H9 (cell line): ENCODE results near the gene SLC24A3. TPM values are rescaled to one million over a fixed set of nuclear protein-coding genes. Genes with fewer than 3 reads are reported as not detected.
A peak's percentile ranks its signal among the peaks of the same experiment; 100 is the strongest.

Source experiments
- DNase-seq: peaks from one replicate; pipeline ENCODE4 v3.0.0-alpha.2; 2017
- H2AFZ ChIP-seq: one replicate; pipeline ENCODE4 v1.6.1; 2013; ENCODE audit warnings: mild to moderate bottlenecking, low read length, control low read depth, moderate library complexity
- H2AK5ac ChIP-seq: 2 replicates; pipeline ENCODE4 v1.6.1; 2013; ENCODE audit warnings: low read length, control low read depth, mixed read lengths; ENCODE audit not compliant: insufficient read length
- H2BK120ac ChIP-seq: one replicate; pipeline ENCODE4 v1.6.1; 2013; ENCODE audit warnings: low read depth, mild to moderate bottlenecking, low read length, control low read depth, inconsistent platforms; ENCODE audit not compliant: poor library complexity, severe bottlenecking
- H2BK12ac ChIP-seq: 2 replicates; pipeline ENCODE4 v1.6.1; 2013; ENCODE audit warnings: low read length, control low read depth, mixed read lengths, low read depth; ENCODE audit not compliant: insufficient read length
- H2BK15ac ChIP-seq: 2 replicates; pipeline ENCODE4 v1.6.1; 2013; ENCODE audit warnings: low read depth, low read length, control low read depth
- H2BK20ac ChIP-seq: one replicate; pipeline ENCODE4 v1.6.1; 2013; ENCODE audit warnings: low read depth, mild to moderate bottlenecking, low read length, control low read depth, inconsistent platforms; ENCODE audit not compliant: poor library complexity, severe bottlenecking
- H2BK5ac ChIP-seq: 2 replicates; pipeline ENCODE4 v1.6.1; 2013; ENCODE audit warnings: low read length, control low read depth, mixed read lengths; ENCODE audit not compliant: insufficient read length
- H3K14ac ChIP-seq: 2 replicates; pipeline ENCODE4 v1.6.1; 2013; ENCODE audit warnings: low read length, control low read depth; ENCODE audit not compliant: insufficient read depth
- H3K18ac ChIP-seq: 2 replicates; pipeline ENCODE4 v1.6.1; 2013; ENCODE audit warnings: low read depth, mild to moderate bottlenecking, mixed read lengths, low read length, control low read depth; ENCODE audit not compliant: insufficient read length
- H3K23ac ChIP-seq: 2 replicates; pipeline ENCODE4 v1.6.1; 2013; ENCODE audit warnings: low read length, control low read depth, mixed read lengths, low read depth; ENCODE audit not compliant: insufficient read length
- H3K23me2 ChIP-seq: 2 replicates; pipeline ENCODE4 v1.6.1; 2013; ENCODE audit warnings: low read depth, mild to moderate bottlenecking, mixed read lengths, low read length, control low read depth; ENCODE audit not compliant: insufficient read length, poor library complexity, severe bottlenecking
- H3K27ac ChIP-seq: 2 replicates; pipeline ENCODE4 v1.5.1; 2013; ENCODE audit warnings: low read length, control low read depth, mixed read lengths, low read depth; ENCODE audit not compliant: insufficient read length
- H3K27me3 ChIP-seq: 2 replicates; pipeline ENCODE4 v1.6.1; 2013; ENCODE audit warnings: low read length, control low read depth, inconsistent platforms; ENCODE audit not compliant: insufficient read depth
- H3K4ac ChIP-seq: 2 replicates; pipeline ENCODE4 v1.6.1; 2013; ENCODE audit warnings: low read depth, mild to moderate bottlenecking, control low read depth, inconsistent platforms, low read length, moderate library complexity
- H3K4me1 ChIP-seq: 2 replicates; pipeline ENCODE4 v1.6.1; 2013; ENCODE audit warnings: low read length, control low read depth, inconsistent platforms; ENCODE audit not compliant: insufficient read depth
- H3K4me2 ChIP-seq: 2 replicates; pipeline ENCODE4 v1.6.1; 2013; ENCODE audit warnings: low read length, control low read depth, mixed read lengths; ENCODE audit not compliant: insufficient read length, insufficient read depth
- H3K56ac ChIP-seq: 2 replicates; pipeline ENCODE4 v1.6.1; 2013; ENCODE audit warnings: low read depth, mild to moderate bottlenecking, mixed read lengths, low read length, control low read depth; ENCODE audit not compliant: insufficient read length
- H3K79me1 ChIP-seq: 2 replicates; pipeline ENCODE4 v1.6.1; 2013; ENCODE audit warnings: low read depth, mild to moderate bottlenecking, moderate library complexity, low read length, control low read depth, inconsistent platforms; ENCODE audit not compliant: insufficient read depth, poor library complexity, severe bottlenecking
- H3K79me2 ChIP-seq: 2 replicates; pipeline ENCODE4 v1.6.1; 2013; ENCODE audit warnings: low read length, control low read depth, inconsistent platforms; ENCODE audit not compliant: insufficient read depth
- H3K9ac ChIP-seq: 2 replicates; pipeline ENCODE4 v1.6.1; 2013; ENCODE audit warnings: low read length, control low read depth, mixed read lengths; ENCODE audit not compliant: insufficient read length; ENCODE audit errors: extremely low read depth
- H3K9me3 ChIP-seq: one replicate; pipeline ENCODE4 v1.6.1; 2013; ENCODE audit warnings: low read depth, low read length, inconsistent platforms; ENCODE audit not compliant: control insufficient read depth
- H3T11ph ChIP-seq: one replicate; pipeline ENCODE4 v1.6.1; 2013; ENCODE audit warnings: mild to moderate bottlenecking, low read length, control low read depth, inconsistent platforms
- H4K20me1 ChIP-seq: one replicate; pipeline ENCODE4 v1.6.1; 2013; ENCODE audit not compliant: control insufficient read depth, insufficient read length, insufficient read depth
- H4K5ac ChIP-seq: 2 replicates; pipeline ENCODE4 v1.6.1; 2013; ENCODE audit warnings: low read depth, mild to moderate bottlenecking, mixed read lengths, low read length, control low read depth; ENCODE audit not compliant: insufficient read length
- H4K8ac ChIP-seq: replicated peaks from 2 replicates; pipeline ENCODE4 v1.6.1; 2013; ENCODE audit warnings: low read length, control low read depth, mixed read lengths, low read depth; ENCODE audit not compliant: insufficient read length
- H4K91ac ChIP-seq: 2 replicates; pipeline ENCODE4 v1.6.1; 2013; ENCODE audit warnings: low read depth, mild to moderate bottlenecking, moderate library complexity, mixed read lengths, low read length, control low read depth; ENCODE audit not compliant: insufficient read length
- H3K27ac Mint-ChIP-seq, 3 experiments: 2 replicates in 2 of 3; 3 replicates in 1 of 3; pipeline ENCODE4 v1.8.0; 2020 to 2021; ENCODE audit warnings: mixed read lengths in 3 of 3, mild to moderate bottlenecking in 1 of 3, moderate library complexity in 1 of 3
- H3K27me3 Mint-ChIP-seq: 2 replicates; pipeline ENCODE4 v1.8.0; 2021; ENCODE audit warnings: low read depth, mild to moderate bottlenecking, moderate library complexity, mixed read lengths
- H3K36me3 Mint-ChIP-seq, 3 experiments: 2 replicates in 2 of 3; 3 replicates in 1 of 3; pipeline ENCODE4 v1.8.0; 2020 to 2021; ENCODE audit warnings: low read depth in 3 of 3, mixed read lengths in 3 of 3; ENCODE audit not compliant: insufficient read depth in 1 of 3
- H3K4me1 Mint-ChIP-seq, 2 experiments: 2 replicates each; pipeline ENCODE4 v1.8.0; 2020; ENCODE audit warnings: mixed read lengths in 2 of 2
- H3K4me3 Mint-ChIP-seq, 2 experiments: 2 replicates in 1 of 2; 3 replicates in 1 of 2; pipeline ENCODE4 v1.8.0; 2020 to 2021; ENCODE audit warnings: mild to moderate bottlenecking in 2 of 2, mixed read lengths in 2 of 2, moderate library complexity in 1 of 2
- H3K9me3 Mint-ChIP-seq, 2 experiments: 2 replicates in 1 of 2; 3 replicates in 1 of 2; pipeline ENCODE4 v1.8.0; 2020; ENCODE audit warnings: mild to moderate bottlenecking in 2 of 2, mixed read lengths in 2 of 2, moderate library complexity in 1 of 2
- CTCF ChIP-seq: fragments of 200-600 bp; sonication (generic); conservative IDR thresholded peaks from 3 replicates; pipeline ENCODE4 v1.8.0; 2021; ENCODE audit warnings: antibody characterized with exemption, mild to moderate bottlenecking
- WGBS: extraction: QIAGEN DNeasy Blood & Tissue Kit; methylation state at CpG from one replicate; pipeline ENCODE4 v1.1.7; 2013; ENCODE audit warnings: missing lambda C conversion rate, low lambda C conversion rate, mixed read lengths; ENCODE audit not compliant: insufficient read length; ENCODE audit errors: extremely low coverage; 5-methylcytosine and 5-hydroxymethylcytosine counted together
- total RNA-seq: library from RNA; stranded (reverse); gene quantifications from 2 replicates; pipeline ENCODE4 v1.2.1, GENCODE V29; 2021

The SLC24A3 gene
- total RNA-seq, 1 experiment from 2014 or later = 0.83 TPM

DNA sequence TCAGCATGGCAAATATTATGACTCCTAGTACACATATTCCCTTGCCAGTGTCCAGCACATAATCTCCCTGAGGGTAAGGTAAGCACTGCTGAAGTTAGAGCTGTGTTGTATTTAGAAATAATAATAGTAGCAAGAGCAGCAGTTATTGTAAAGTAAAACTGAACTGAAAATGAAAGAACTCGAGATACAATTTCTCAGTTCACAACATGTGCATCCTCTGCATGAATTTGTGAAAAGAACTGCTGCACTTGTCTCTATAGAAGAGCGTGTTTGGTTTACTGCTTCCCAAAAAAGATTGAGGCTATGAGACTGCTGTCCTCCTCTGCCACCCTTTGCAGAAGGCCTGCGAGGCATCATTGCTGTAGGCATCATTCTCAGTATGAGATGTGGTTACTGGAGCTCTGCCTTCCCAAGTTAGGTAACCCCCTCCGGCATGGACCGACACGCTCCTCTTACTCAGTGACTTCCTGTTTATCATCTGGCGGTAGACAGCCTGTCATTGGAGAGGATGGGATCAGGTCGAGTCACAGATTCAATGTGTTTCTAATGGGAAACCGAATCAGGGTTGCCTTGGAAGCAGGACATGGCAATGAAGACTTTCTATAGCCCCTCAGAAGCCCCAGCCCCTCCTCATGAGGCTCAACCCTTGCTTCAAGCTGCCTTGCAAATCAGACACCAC lies 48.1 kb downstream of the SLC24A3 start:
- no peak overlapping the region for H2AFZ ChIP-seq
- no peak for TF ChIP-seq CTCF
- H3K18ac ChIP-seq = no peak overlapping the region
- no peaks in the 10 kb centered on the region for H3K9me3 ChIP-seq
- no peaks in the 10 kb centered on the region for H4K20me1 ChIP-seq
- peak overlapping the region in 1 of 3 experiments; percentile 28; a peak in 1 of 7 replicates for H3K27ac Mint-ChIP-seq
- no peak overlapping the region for H3K4me2 ChIP-seq
- H3K56ac ChIP-seq = no peak overlapping the region
- no peaks in the 10 kb centered on the region; the same call in 1 of the 2 replicates for H3K4me1 ChIP-seq
- no peak overlapping the region for H2BK5ac ChIP-seq
- H3K14ac ChIP-seq = no peak overlapping the region
- no peaks in the 10 kb centered on the region for H3K27me3 Mint-ChIP-seq
- no peak overlapping the region for H2BK120ac ChIP-seq
- no peak for DNase-seq
- H3K9ac ChIP-seq = no peak overlapping the region
- no peaks in the 10 kb centered on the region for H3K36me3 Mint-ChIP-seq
- peak overlapping the region; percentile 3 for H2BK20ac ChIP-seq
- H4K91ac ChIP-seq = no peak overlapping the region
- no peaks in the 10 kb centered on the region for H3K27me3 ChIP-seq
- no peak overlapping the region for H3T11ph ChIP-seq
- H2BK12ac ChIP-seq = no peak overlapping the region
- no peak overlapping the region for H4K8ac ChIP-seq
- H3K23me2 ChIP-seq = no peaks in the 10 kb centered on the region
- H3K79me1 ChIP-seq = no peaks in the 10 kb centered on the region
- H2AK5ac ChIP-seq = no peak overlapping the region
- no CpG with 5 or more reads among the region's 9 CpGs for WGBS
- no peak overlapping the region for H3K4me3 Mint-ChIP-seq
- no peak overlapping the region for H4K5ac ChIP-seq
- H3K4ac ChIP-seq = no peak overlapping the region
- H3K9me3 Mint-ChIP-seq = no peaks in the 10 kb centered on the region; a peak in 1 of 5 replicates
- no peak overlapping the region for H3K23ac ChIP-seq
- H2BK15ac ChIP-seq = no peak overlapping the region
- H3K4me1 Mint-ChIP-seq = peaks cover 8 to 10% of the 10 kb centered on the region in 2 experiments
- no peaks in the 10 kb centered on the region for H3K79me2 ChIP-seq
- H3K27ac ChIP-seq = no peak overlapping the region
